Measurements from ENCODE around the gene CLIP3. TPM values are rescaled to one million over a fixed set of nuclear protein-coding genes. Genes with fewer than 3 reads are reported as not detected.

CLIP3 gene
- total RNA-seq = 27.1 and 34.3 TPM in 2 replicates

GRCh38 chr19:36032251-36033104 lies at the start of gene CLIP3:
TSS of gene CLIP3 (minus strand) at chr19:36032873. CDS start at chr19:36032357, 516 bp downstream.

GRCh38 chr19:36054733-36055686 lies 22.3 kb upstream of the CLIP3 start, which contains the start of gene WDR62:
TSS of gene WDR62 (plus strand) at chr19:36054897. CDS start at chr19:36054972, 75 bp downstream.

GRCh38 chr19:36054119-36054732 lies 21.6 kb upstream of the CLIP3 start, which contains the start of gene THAP8:
TSS of gene THAP8 (minus strand) at chr19:36054285. CDS start at chr19:36054217, 68 bp downstream.

GRCh38 chr19:36014012-36014924 lies 18.4 kb downstream of the CLIP3 start, which contains the start of gene ALKBH6:
TSS of gene ALKBH6 (minus strand) at chr19:36014213. CDS start at chr19:36013397, 816 bp downstream.

GRCh38 chr19:36008336-36008978 lies 24.2 kb downstream of the CLIP3 start, which contains the start of gene SYNE4:
TSS of gene SYNE4 (minus strand) at chr19:36008813. CDS start at chr19:36008681, 132 bp downstream.

GRCh38 chr19:35995048-35995993 lies 37.4 kb downstream of the CLIP3 start, which contains the start of gene SDHAF1:
TSS of gene SDHAF1 (plus strand) at chr19:35995188. CDS start at chr19:35995275, 87 bp downstream.

Other genes starting within 250 kb of the CLIP3 start
- not detected in 2 replicates for gene PRODH2, start 220.0 kb downstream of the CLIP3 start, total RNA-seq
- not detected in 2 replicates for gene NPHS1, start 180.4 kb downstream of the CLIP3 start, total RNA-seq
- 0.19 TPM in 1 of 2 replicates, not detected in the other for gene KIRREL2, start 176.0 kb downstream of the CLIP3 start, total RNA-seq
- gene APLP1, start 164.3 kb downstream of the CLIP3 start, total RNA-seq = 4.4 and 5.5 TPM in 2 replicates
- 3.6 and 4.7 TPM in 2 replicates for gene NFKBID, start 132.3 kb downstream of the CLIP3 start, total RNA-seq
- gene HCST, start 130.3 kb downstream of the CLIP3 start, total RNA-seq = not detected in 2 replicates
- not detected in 2 replicates for gene TYROBP, start 124.6 kb downstream of the CLIP3 start, total RNA-seq
- gene LRFN3, start 96.5 kb downstream of the CLIP3 start, total RNA-seq = 15.5 and 20.4 TPM in 2 replicates
- gene SDHAF1, start 37.7 kb downstream of the CLIP3 start, total RNA-seq = 31.5 and 37.5 TPM in 2 replicates
- 0.87 TPM in 1 of 2 replicates, not detected in the other for gene SYNE4, start 24.1 kb downstream of the CLIP3 start, total RNA-seq
- 17.2 and 20.0 TPM in 2 replicates for gene ALKBH6, start 18.7 kb downstream of the CLIP3 start, total RNA-seq
- 8.9 and 18.3 TPM in 2 replicates for gene THAP8, start 21.4 kb upstream of the CLIP3 start, total RNA-seq
- 0.24 and 0.69 TPM in 2 replicates for gene WDR62, start 22.0 kb upstream of the CLIP3 start, total RNA-seq
- not detected in 2 replicates for gene OVOL3, start 78.3 kb upstream of the CLIP3 start, total RNA-seq
- gene POLR2I, start 82.0 kb upstream of the CLIP3 start, total RNA-seq = 24.8 and 28.1 TPM in 2 replicates
- 123 and 134 TPM in 2 replicates for gene TBCB, start 82.6 kb upstream of the CLIP3 start, total RNA-seq
- 190 and 256 TPM in 2 replicates for gene CAPNS1, start 107.2 kb upstream of the CLIP3 start, total RNA-seq
- 10.0 and 10.2 TPM in 2 replicates for gene COX7A1, start 119.6 kb upstream of the CLIP3 start, total RNA-seq
- gene ZNF565, start 181.8 kb upstream of the CLIP3 start, total RNA-seq = 3.1 and 4.4 TPM in 2 replicates
- gene ZNF146, start 182.2 kb upstream of the CLIP3 start, total RNA-seq = 51.7 and 73.5 TPM in 2 replicates